ENCODE measurements around the gene IREB2. TPM values are rescaled to one million over a fixed set of nuclear protein-coding genes. Genes with fewer than 3 reads are reported as not detected.

Gene IREB2
- total RNA-seq, 2 experiments from 2014 or later = 27.1 to 77.6 TPM

- no TSS peak for BruUV-seq (replicated peaks)
- Histone ChIP-seq H3K4me1 (ENCODE audit: insufficient read depth, low read length, poor library complexity, severe bottlenecking) (no peaks in the 10 kb centered on the region), H3K79me2 (ENCODE audit: insufficient read depth, low read depth, low read length) (no peaks in the 10 kb centered on the region), H3K4me2 (ENCODE audit: low read length) (no peak overlapping the region), H3K9me2 (ENCODE audit: insufficient read depth, low read length) (no peaks in the 10 kb centered on the region), H3K36me3 (ENCODE audit: insufficient read depth, low read length) (no peaks in the 10 kb centered on the region), H3K9me3 (ENCODE audit: low read length) (no peaks in the 10 kb centered on the region), H3K4me3 (ENCODE audit: low read depth, low read length, poor library complexity, severe bottlenecking) (no peak overlapping the region), H3K27ac (ENCODE audit: low read depth, low read length, poor library complexity, severe bottlenecking) (no peak overlapping the region), H4K20me1 (ENCODE audit: insufficient read depth, low read length) (no peaks in the 10 kb centered on the region), H2AFZ (ENCODE audit: low read length) (no peak overlapping the region)
- intact Hi-C loops (cut with micrococcal nuclease; ENCODE audit: unreplicated experiment) = no loop called here
- TF ChIP-seq, protein P1, sequence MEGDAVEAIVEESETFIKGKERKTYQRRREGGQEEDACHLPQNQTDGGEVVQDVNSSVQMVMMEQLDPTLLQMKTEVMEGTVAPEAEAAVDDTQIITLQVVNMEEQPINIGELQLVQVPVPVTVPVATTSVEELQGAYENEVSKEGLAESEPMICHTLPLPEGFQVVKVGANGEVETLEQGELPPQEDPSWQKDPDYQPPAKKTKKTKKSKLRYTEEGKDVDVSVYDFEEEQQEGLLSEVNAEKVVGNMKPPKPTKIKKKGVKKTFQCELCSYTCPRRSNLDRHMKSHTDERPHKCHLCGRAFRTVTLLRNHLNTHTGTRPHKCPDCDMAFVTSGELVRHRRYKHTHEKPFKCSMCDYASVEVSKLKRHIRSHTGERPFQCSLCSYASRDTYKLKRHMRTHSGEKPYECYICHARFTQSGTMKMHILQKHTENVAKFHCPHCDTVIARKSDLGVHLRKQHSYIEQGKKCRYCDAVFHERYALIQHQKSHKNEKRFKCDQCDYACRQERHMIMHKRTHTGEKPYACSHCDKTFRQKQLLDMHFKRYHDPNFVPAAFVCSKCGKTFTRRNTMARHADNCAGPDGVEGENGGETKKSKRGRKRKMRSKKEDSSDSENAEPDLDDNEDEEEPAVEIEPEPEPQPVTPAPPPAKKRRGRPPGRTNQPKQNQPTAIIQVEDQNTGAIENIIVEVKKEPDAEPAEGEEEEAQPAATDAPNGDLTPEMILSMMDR (conservative IDR thresholded peaks at IDR 0.05; ENCODE audit: low read length) = no peak
- TF ChIP-seq EZH2phosphoT487 (IDR thresholded peaks at IDR 0.05; ENCODE audit: borderline replicate concordance, low read depth, low read length) = no peak
- no peak for DNase-seq (ENCODE audit: low spot score)
- CTCF ChIA-PET (ENCODE audit: unreplicated experiment) = no interaction called here
- POLR2A ChIA-PET = no interaction called here
Observed at GRCh38 chr15:78390826-78391225, 47.2 kb upstream of the IREB2 start.

DNA sequence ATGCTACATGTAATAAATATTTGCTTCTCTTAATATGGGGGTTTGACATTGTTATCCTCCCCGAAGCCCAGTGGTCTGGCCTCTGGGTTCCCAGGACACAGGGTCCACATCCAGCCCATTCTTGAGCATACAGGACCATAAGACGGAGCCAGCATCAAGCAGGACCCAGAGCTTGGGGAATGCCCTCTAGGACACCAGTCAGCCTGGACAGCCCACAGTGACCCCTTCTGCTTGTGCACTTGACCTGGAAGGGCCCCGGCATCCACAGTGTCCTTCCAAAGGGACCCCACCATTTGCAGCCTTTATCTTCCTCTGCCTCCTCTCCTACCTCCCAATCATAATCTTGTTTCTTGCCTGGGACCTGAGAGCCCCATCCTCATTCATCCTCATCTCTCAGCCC, 46.2 kb upstream of the IREB2 start:
- BruUV-seq (replicated peaks) = no TSS peak
- Histone ChIP-seq H3K79me2 (ENCODE audit: insufficient read depth, low read depth, low read length) (no peaks in the 10 kb centered on the region), H3K4me3 (ENCODE audit: low read depth, low read length, poor library complexity, severe bottlenecking) (no peak overlapping the region), H3K4me1 (ENCODE audit: insufficient read depth, low read length, poor library complexity, severe bottlenecking) (no peaks in the 10 kb centered on the region), H3K9me3 (ENCODE audit: low read length) (no peaks in the 10 kb centered on the region), H2AFZ (ENCODE audit: low read length) (no peak overlapping the region), H3K9me2 (ENCODE audit: insufficient read depth, low read length) (no peaks in the 10 kb centered on the region), H4K20me1 (ENCODE audit: insufficient read depth, low read length) (no peaks in the 10 kb centered on the region), H3K27ac (ENCODE audit: low read depth, low read length, poor library complexity, severe bottlenecking) (no peak overlapping the region), H3K36me3 (ENCODE audit: insufficient read depth, low read length) (no peaks in the 10 kb centered on the region), H3K4me2 (ENCODE audit: low read length) (no peak overlapping the region)
- intact Hi-C loops (cut with micrococcal nuclease; ENCODE audit: unreplicated experiment) = no loop called here
- ChIA-PET CTCF (ENCODE audit: unreplicated experiment) (no interaction called here), POLR2A (no interaction called here)
- no peak for DNase-seq (ENCODE audit: low spot score)
- TF ChIP-seq, protein P1 (conservative IDR thresholded peaks at IDR 0.05; ENCODE audit: low read length) = no peak
- no peak for TF ChIP-seq EZH2phosphoT487 (IDR thresholded peaks at IDR 0.05; ENCODE audit: borderline replicate concordance, low read depth, low read length)

GRCh38 chr15:78392430-78392829, 45.6 kb upstream of the IREB2 start:
- H3K9me2 ChIP-seq (ENCODE audit: insufficient read depth, low read length) = no peaks in the 10 kb centered on the region
- no peak overlapping the region for H3K4me3 ChIP-seq (ENCODE audit: low read depth, low read length, poor library complexity, severe bottlenecking)
- intact Hi-C loops (cut with micrococcal nuclease; ENCODE audit: unreplicated experiment) = no loop called here
- CTCF ChIA-PET (ENCODE audit: unreplicated experiment) = no interaction called here
- no TSS peak for BruUV-seq (replicated peaks)
- H4K20me1 ChIP-seq (ENCODE audit: insufficient read depth, low read length) = no peaks in the 10 kb centered on the region
- no peaks in the 10 kb centered on the region for H3K9me3 ChIP-seq (ENCODE audit: low read length)
- POLR2A ChIA-PET = no interaction called here
- H3K4me2 ChIP-seq (ENCODE audit: low read length) = no peak overlapping the region
- H3K4me1 ChIP-seq (ENCODE audit: insufficient read depth, low read length, poor library complexity, severe bottlenecking) = no peaks in the 10 kb centered on the region
- no peak for TF ChIP-seq EZH2phosphoT487 (IDR thresholded peaks at IDR 0.05; ENCODE audit: borderline replicate concordance, low read depth, low read length)
- TF ChIP-seq, protein P1 (conservative IDR thresholded peaks at IDR 0.05; ENCODE audit: low read length) = no peak
- H2AFZ ChIP-seq (ENCODE audit: low read length) = no peak overlapping the region
- no peaks in the 10 kb centered on the region for H3K36me3 ChIP-seq (ENCODE audit: insufficient read depth, low read length)
- no peaks in the 10 kb centered on the region for H3K79me2 ChIP-seq (ENCODE audit: insufficient read depth, low read depth, low read length)
- DNase-seq (ENCODE audit: low spot score) = no peak
- H3K27ac ChIP-seq (ENCODE audit: low read depth, low read length, poor library complexity, severe bottlenecking) = no peak overlapping the region

Measured in OCI-LY7 (cell line).